Suprapubic skin (tissue), 4 donors: ENCODE results near the gene SPA17. TPM values are rescaled to one million over a fixed set of nuclear protein-coding genes. Genes with fewer than 3 reads are reported as not detected.
A peak's percentile ranks its signal among the peaks of the same experiment; 100 is the strongest.

ENCODE experiments used
- DNase-seq, 2 donors: peaks; one replicate each; pipeline ENCODE4 v3.0.0-alpha.2; 2019; ENCODE audit warnings: low spot score in 2 of 2
- H3K27ac ChIP-seq: fragments of 200-600 bp; sonication (generic); one replicate; pipeline ENCODE4 v1.5.1; 2019
- H3K27me3 ChIP-seq: fragments of 200-600 bp; sonication (generic); one replicate; pipeline ENCODE4 v1.5.1; 2019
- H3K36me3 ChIP-seq: fragments of 200-600 bp; sonication (generic); one replicate; pipeline ENCODE4 v1.5.1; 2019
- H3K4me1 ChIP-seq: fragments of 200-600 bp; sonication (generic); one replicate; pipeline ENCODE4 v1.5.1; 2019
- H3K4me3 ChIP-seq: fragments of 200-600 bp; sonication (generic); one replicate; pipeline ENCODE4 v1.5.1; 2019; ENCODE audit warnings: mild to moderate bottlenecking
- H3K9me3 ChIP-seq: fragments of 200-600 bp; sonication (generic); one replicate; pipeline ENCODE4 v1.5.1; 2019
- EP300 ChIP-seq: sonication (generic); formaldehyde crosslinking; IDR thresholded peaks from one replicate; pipeline ENCODE4 v1.6.1; 2017; ENCODE audit warnings: antibody characterized with exemption
- POLR2A ChIP-seq, 2 donors: fragments of 450-650 bp; IDR thresholded peaks; one replicate each; pipeline ENCODE4 v1.6.1; 2017; ENCODE audit warnings: antibody characterized with exemption in 2 of 2, mild to moderate bottlenecking in 2 of 2, moderate library complexity in 2 of 2
- POLR2AphosphoS5 ChIP-seq, 3 donors: sonication (generic); formaldehyde crosslinking; IDR thresholded peaks; one replicate each; pipeline ENCODE4 v1.6.1; 2017; ENCODE audit warnings: antibody characterized with exemption in 3 of 3
- WGBS: methylation state at CpG from one replicate; pipeline ENCODE4 v1.1.5; 2018; 5-methylcytosine and 5-hydroxymethylcytosine counted together
- total RNA-seq, 4 donors: library from RNA; depleted of rRNA; stranded (reverse); fragments of >200 nt; gene quantifications; one replicate each; pipeline ENCODE4 v1.1.0, GENCODE V29; 2016
- TF ChIP-seq, protein P1 (sequence below), 2 donors: fragments of 200-600 bp in 1 of 2; fragments of 450-650 bp in 1 of 2; sonication (generic) in 1 of 2; IDR thresholded peaks; one replicate each; pipeline ENCODE4 v1.5.1; 2016 to 2019; ENCODE audit warnings: antibody characterized with exemption in 2 of 2, mild to moderate bottlenecking in 1 of 2, moderate library complexity in 1 of 2

SPA17 gene
- total RNA-seq, 4 donors from 2014 or later = 1.1 to 8.1 (median 2.4) TPM

DNA sequence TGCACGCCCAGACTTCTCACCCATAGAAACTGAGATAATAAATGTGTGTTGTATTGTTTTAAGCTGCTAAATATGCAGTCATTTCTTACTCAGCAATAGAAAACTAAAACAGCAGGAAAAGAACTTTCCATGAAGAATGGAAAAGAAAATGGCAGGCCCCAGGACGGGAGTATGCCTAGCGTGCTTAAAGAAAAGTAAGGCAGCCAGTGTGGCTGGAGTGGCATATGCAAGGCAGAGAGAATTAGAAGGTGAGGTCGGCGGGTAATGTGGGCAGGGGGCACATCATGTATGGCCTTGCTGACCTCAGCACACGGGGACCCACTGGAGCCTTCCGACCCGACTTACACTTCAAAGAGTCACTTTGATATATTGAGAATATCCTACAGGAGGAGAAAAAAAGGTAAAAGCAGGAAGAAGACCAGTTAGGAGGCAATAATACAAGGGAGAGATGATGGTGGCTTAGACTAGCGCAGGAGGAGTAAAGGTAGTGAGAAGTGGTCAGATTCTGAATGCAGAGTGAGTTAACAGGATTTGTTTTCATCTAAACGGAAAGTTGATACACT is 30.6 kb upstream of the SPA17 start:
- Histone ChIP-seq H3K27me3 (no peaks in the 10 kb centered on the region), H3K36me3 (peaks cover 23% of the 10 kb centered on the region), H3K4me3 (no peak overlapping the region), H3K9me3 (no peaks in the 10 kb centered on the region), H3K27ac (no peak overlapping the region), H3K4me1 (peaks cover 5% of the 10 kb centered on the region)
- WGBS = 88% methylated on average over 10 of the region's 10 CpGs
- no peak for DNase-seq
- no peak for TF ChIP-seq EP300
- TF ChIP-seq POLR2A (IDR thresholded peaks at IDR 0.05) = no peak
- TF ChIP-seq, protein P1, sequence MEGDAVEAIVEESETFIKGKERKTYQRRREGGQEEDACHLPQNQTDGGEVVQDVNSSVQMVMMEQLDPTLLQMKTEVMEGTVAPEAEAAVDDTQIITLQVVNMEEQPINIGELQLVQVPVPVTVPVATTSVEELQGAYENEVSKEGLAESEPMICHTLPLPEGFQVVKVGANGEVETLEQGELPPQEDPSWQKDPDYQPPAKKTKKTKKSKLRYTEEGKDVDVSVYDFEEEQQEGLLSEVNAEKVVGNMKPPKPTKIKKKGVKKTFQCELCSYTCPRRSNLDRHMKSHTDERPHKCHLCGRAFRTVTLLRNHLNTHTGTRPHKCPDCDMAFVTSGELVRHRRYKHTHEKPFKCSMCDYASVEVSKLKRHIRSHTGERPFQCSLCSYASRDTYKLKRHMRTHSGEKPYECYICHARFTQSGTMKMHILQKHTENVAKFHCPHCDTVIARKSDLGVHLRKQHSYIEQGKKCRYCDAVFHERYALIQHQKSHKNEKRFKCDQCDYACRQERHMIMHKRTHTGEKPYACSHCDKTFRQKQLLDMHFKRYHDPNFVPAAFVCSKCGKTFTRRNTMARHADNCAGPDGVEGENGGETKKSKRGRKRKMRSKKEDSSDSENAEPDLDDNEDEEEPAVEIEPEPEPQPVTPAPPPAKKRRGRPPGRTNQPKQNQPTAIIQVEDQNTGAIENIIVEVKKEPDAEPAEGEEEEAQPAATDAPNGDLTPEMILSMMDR (IDR thresholded peaks at IDR 0.05) = no peak
- TF ChIP-seq POLR2AphosphoS5 (IDR thresholded peaks at IDR 0.05) = no peak

DNA sequence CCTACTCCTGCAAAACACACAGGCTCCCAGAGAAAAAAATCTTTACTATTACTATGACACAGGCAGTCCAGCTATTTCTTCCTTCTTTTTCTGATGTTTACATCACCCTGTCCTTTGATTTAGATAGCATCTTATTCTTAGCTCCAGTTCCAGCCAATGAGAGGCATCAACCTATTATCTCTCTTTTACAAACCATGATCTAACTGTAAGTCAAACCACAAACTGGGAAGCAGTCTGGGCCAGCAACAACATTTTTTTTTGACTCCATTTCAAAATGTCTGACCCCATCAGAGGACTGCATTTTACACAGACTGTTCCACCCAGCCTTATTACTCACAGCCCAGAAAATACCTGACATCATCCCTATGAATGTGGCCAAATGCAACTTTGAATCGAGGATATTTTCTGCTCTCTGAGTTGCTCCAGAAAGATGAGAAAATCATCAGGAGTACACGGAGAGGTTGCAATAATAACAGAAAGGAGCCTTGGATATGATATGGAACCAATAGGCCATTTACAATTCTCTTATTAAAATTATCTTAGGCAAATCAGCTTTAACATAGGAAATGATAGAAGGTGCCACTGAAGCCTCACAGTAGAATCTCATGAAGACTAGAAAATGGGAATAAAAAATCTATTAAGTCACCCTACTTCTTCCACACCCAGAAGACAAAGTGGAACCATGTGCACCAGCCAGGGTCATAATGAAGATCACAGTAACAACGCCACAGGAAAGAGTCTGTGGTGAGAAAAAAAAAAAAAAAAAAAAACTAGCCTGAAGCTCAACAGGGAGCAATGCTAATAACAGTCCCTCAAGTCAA is 29.9 kb upstream of the SPA17 start:
- Histone ChIP-seq H3K4me1 (peaks cover 5% of the 10 kb centered on the region), H3K27me3 (no peaks in the 10 kb centered on the region), H3K36me3 (peaks cover 18% of the 10 kb centered on the region), H3K4me3 (no peak overlapping the region), H3K9me3 (no peaks in the 10 kb centered on the region), H3K27ac (no peak overlapping the region)
- no peak for DNase-seq
- TF ChIP-seq EP300 (no peak), POLR2A (IDR thresholded peaks at IDR 0.05) (no peak), POLR2AphosphoS5 (IDR thresholded peaks at IDR 0.05) (no peak)
- TF ChIP-seq, protein P1 (IDR thresholded peaks at IDR 0.05) = no peak
- 37% methylated on average over 3 of the region's 3 CpGs for WGBS

GRCh38 chr11:124644426-124645280 is 29.1 kb upstream of the SPA17 start:
- no peaks in the 10 kb centered on the region for H3K9me3 ChIP-seq
- H3K4me3 ChIP-seq = no peak overlapping the region
- peak; percentile 62 to 82 for DNase-seq
- TF ChIP-seq, protein P1 (IDR thresholded peaks at IDR 0.05) = peak; percentile 58 to 74
- no peak for TF ChIP-seq POLR2AphosphoS5 (IDR thresholded peaks at IDR 0.05)
- H3K4me1 ChIP-seq = peaks cover 5% of the 10 kb centered on the region
- no peak overlapping the region for H3K27ac ChIP-seq
- 22% methylated on average over 16 of the region's 16 CpGs for WGBS
- H3K36me3 ChIP-seq = peaks cover 18% of the 10 kb centered on the region
- H3K27me3 ChIP-seq = no peaks in the 10 kb centered on the region

DNA sequence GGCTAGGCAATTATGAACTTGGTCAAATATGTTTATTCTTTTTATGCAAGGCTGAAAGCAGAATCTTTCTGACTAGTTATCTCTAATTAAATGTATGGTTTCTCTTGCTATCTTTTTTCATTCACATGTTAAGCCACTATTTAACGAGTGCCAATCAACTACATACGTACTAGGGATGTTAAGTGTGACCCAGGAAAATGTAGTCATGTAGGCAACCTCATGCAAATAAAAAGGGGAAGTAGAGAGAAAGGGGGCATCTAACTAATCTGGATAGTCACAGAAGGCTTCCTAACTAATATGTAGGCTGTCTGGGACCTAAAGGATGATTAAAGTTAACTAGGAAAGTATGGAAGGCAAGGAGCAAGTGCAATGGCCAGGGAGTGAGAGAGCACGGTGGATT is 27.6 kb upstream of the SPA17 start:
- TF ChIP-seq POLR2AphosphoS5 (IDR thresholded peaks at IDR 0.05) (no peak), EP300 (no peak), POLR2A (IDR thresholded peaks at IDR 0.05) (no peak)
- TF ChIP-seq, protein P1 (IDR thresholded peaks at IDR 0.05) = no peak
- H3K27ac ChIP-seq = no peak overlapping the region
- H3K36me3 ChIP-seq = peaks cover 20% of the 10 kb centered on the region
- DNase-seq = no peak
- no peaks in the 10 kb centered on the region for H3K9me3 ChIP-seq
- no peaks in the 10 kb centered on the region for H3K27me3 ChIP-seq
- WGBS = 89% methylated on average over 3 of the region's 3 CpGs
- peaks cover 5% of the 10 kb centered on the region for H3K4me1 ChIP-seq
- no peak overlapping the region for H3K4me3 ChIP-seq

DNA sequence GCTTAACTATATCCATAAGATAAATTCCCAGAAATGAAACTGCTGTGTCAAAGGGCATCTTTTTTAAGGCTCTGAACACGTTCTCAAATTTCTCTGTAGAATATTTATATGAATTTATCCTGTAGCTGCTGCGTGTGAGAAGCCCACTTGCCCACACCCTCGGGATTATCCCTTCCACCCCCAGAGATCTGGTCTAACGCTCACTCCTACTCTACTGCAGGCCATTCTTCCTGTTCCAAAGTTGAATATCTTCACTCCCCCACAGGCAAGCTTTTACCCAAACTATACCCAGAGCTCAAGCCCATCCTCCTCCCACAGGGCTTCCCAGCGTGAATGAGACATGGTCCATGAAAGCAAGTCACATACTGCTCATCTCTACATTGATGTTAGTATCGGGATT is 25.1 kb upstream of the SPA17 start:
- peaks cover 39% of the 10 kb centered on the region for H3K36me3 ChIP-seq
- no peaks in the 10 kb centered on the region for H3K9me3 ChIP-seq
- WGBS = 80% methylated on average over 6 of the region's 6 CpGs
- TF ChIP-seq EP300 = no peak
- no peak for TF ChIP-seq POLR2A (IDR thresholded peaks at IDR 0.05)
- no peak for TF ChIP-seq POLR2AphosphoS5 (IDR thresholded peaks at IDR 0.05)
- TF ChIP-seq, protein P1 (IDR thresholded peaks at IDR 0.05) = no peak
- H3K27me3 ChIP-seq = no peaks in the 10 kb centered on the region
- peaks cover 5% of the 10 kb centered on the region for H3K4me1 ChIP-seq
- no peak for DNase-seq
- H3K4me3 ChIP-seq = no peak overlapping the region
- H3K27ac ChIP-seq = no peak overlapping the region
